GM18499 (cell line): ENCODE results near the gene GPN2.
"Not testable (repeated sequence)": the region's sequence is repeated elsewhere in the genome, so short reads cannot be mapped to it uniquely, and the experiment has no call there.

Source experiments
- ATAC-seq: cut with Tn5 transposase; IDR thresholded peaks from one replicate; pipeline ENCODE4 v1.9.1; 2021; ENCODE audit warnings: moderate number of reproducible peaks; ENCODE audit not compliant: insufficient read depth, unreplicated experiment

The GPN2 gene

GRCh38 chr1:26861286-26861701 is 28.8 kb downstream of the GPN2 start:
- ATAC-seq: no peak

- no peak for ATAC-seq
These were observed 31.0 kb downstream of the GPN2 start for GRCh38 chr1:26858891-26859640.

- ATAC-seq: no peak
These were observed 31.9 kb downstream of the GPN2 start for GRCh38 chr1:26858160-26858559.

GRCh38 chr1:26857473-26858060 is 32.5 kb downstream of the GPN2 start:
- no peak for ATAC-seq

GRCh38 chr1:26856604-26857469 is 33.2 kb downstream of the GPN2 start:
- no peak for ATAC-seq

- ATAC-seq: no peak
These were observed 33.9 kb downstream of the GPN2 start for GRCh38 chr1:26856181-26856580.

- no peak for ATAC-seq
These were observed 34.4 kb downstream of the GPN2 start for GRCh38 chr1:26855636-26856035.

- ATAC-seq: no peak
These were observed 35.2 kb downstream of the GPN2 start for GRCh38 chr1:26854906-26855305.

GRCh38 chr1:26853600-26853999 is 36.5 kb downstream of the GPN2 start:
- no peak for ATAC-seq

GRCh38 chr1:26853156-26853555 is 36.9 kb downstream of the GPN2 start:
- ATAC-seq: no peak

GRCh38 chr1:26852701-26853100 is 37.4 kb downstream of the GPN2 start:
- ATAC-seq: no peak

- ATAC-seq: no peak
These were observed 38.9 kb downstream of the GPN2 start for GRCh38 chr1:26851106-26851684.

- no peak for ATAC-seq
These were observed 40.9 kb downstream of the GPN2 start for GRCh38 chr1:26848941-26849774.

- no peak for ATAC-seq
These were observed 41.6 kb downstream of the GPN2 start for GRCh38 chr1:26848499-26848898.

- not testable (repeated sequence) for ATAC-seq
These were observed 42.3 kb downstream of the GPN2 start for GRCh38 chr1:26847826-26848225.

- ATAC-seq: no peak
These were observed 45.5 kb downstream of the GPN2 start for GRCh38 chr1:26844424-26845196.

GRCh38 chr1:26839779-26840178 is 50.3 kb downstream of the GPN2 start:
- ATAC-seq: no peak

- no peak for ATAC-seq
These were observed 50.8 kb downstream of the GPN2 start for GRCh38 chr1:26839339-26839722.
